Medulla oblongata (tissue), 1 donor: ENCODE measurements around the gene ST6GALNAC2.
"Not testable (repeated sequence)": the region's sequence is repeated elsewhere in the genome, so short reads cannot be mapped to it uniquely, and the experiment has no call there.

Experiments
- DNase-seq: peaks from one replicate; pipeline ENCODE4 v3.0.0-alpha.2; 2015; ENCODE audit errors: extremely low spot score

Gene ST6GALNAC2

GRCh38 chr17:76540381-76541300 lies 45.0 kb downstream of the ST6GALNAC2 start:
- DNase-seq = peak; percentile 99

DNA sequence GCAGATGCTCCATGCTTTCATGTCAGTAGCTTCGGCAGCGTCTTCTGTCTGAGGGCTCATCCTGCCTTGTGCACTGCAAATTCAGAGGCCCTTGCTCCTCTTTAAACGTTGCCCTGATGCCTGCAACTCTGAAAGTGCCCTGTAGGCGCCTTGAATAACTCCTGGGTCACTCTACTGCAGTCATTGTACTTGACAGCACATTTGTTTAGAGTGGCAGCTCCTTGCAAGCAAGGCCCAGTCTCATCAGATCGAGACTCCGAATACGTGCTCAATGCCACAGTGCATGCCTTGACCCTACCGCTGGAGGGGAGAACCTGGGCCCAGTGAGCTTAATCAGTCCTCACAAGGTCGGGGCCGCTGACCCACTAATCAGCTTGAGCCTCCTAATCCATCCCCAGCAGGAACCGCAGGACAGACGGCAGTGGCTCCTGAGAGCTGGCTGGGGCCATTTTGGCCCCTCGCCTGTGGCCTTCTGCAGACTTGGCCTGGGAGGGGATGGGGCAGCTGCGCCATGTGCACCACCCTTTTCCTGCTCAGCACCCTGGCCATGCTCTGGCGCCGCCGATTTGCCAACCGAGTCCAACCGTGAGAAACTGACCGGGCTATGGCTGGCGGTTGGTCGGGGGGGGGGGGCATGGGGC lies 45.9 kb downstream of the ST6GALNAC2 start, which contains the start of gene PRCD:
Gene PRCD (plus strand): TSS at position 414 of the 641 bp plus-strand sequence. CDS start 98 bp downstream, at position 512.
- no peak for DNase-seq

GRCh38 chr17:76538941-76539570 lies 46.6 kb downstream of the ST6GALNAC2 start:
- DNase-seq = no peak

DNA sequence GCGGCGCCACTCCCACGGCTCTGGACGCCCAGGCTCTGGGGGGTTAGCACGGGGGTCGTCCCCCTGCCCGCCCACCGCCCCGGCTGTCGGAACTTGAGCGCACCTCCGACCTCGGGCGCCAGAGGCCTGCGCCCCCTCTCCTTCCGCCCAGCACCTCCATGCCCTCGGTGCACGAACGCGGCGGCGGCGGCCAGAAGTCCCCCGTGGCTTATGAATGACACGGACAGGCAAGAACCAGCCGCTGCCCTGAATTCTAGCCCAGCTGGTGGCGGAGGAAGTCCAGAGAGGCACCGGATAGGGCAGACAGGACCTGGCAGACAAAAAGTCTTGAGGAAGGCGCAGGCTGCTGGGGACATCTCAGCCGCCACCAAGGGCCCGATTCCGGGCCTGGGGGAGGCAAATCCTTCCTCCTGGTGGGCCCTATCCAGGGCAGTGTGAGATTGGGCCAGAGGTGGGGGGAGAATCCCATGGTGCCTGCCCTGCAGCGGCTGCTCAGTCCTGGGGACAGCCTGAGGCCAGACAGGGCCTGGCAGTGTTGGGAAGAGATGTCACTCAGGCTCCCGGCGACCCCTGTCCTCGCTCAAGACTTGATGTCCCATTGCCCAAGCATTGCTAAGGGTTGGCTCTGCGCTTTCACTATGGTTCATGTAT lies 47.3 kb downstream of the ST6GALNAC2 start:
- no peak for DNase-seq

DNA sequence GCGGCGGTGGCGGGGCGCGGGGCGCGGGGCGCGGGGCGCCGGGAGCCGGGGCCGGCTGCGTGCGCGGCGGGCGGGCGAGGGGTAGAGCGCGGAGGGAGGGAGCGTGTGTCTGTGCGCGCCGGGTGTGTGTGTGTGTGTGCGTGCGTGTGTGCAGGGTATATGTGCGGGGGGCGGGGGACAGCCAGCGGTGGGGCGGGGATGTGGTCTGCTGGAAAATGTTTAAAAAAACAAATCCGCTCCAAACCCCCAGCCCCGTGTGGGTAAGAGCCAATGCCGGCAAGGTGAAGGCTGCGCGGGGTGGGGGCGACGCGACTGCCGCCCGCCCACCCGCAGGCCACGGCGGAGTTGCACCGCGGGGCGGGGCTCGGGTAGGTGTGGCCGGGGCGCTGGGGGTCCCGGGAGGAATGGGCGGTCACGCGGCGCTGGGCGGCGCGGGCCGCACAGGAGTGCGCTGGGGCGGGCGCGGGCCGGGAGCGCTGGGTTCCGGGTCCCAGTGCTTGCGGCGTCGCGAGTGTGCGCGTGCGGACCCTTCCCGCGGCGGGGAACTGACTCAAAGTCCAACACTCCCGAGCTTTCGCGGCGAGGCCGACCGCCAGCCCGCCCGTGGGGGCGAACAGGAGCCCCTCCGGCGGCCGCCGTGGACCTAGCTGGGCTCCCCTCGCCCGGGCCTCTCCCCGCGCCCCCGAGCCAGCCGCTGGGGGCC lies 47.9 kb downstream of the ST6GALNAC2 start, which contains the start of gene CYGB:
Gene CYGB (minus strand): TSS at position 132 of the 703 bp plus-strand sequence. CDS start 167 bp downstream, outside the sequence.
- no peak for DNase-seq

DNA sequence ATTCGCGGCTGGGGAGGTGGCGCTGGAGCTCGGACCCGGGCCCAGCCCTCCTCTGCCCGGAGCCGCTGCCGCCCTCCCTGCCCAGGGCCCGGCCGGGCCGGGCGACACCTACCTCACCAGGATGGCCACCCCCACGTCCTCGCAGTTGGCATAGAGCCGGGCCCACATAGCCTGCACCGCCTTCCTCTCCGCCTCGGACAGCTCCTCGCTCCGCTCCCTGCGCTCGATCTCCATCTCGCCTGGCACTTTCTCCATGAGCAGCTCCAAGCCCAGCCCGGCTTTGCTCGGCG lies 48.4 kb downstream of the ST6GALNAC2 start:
- DNase-seq = no peak

DNA sequence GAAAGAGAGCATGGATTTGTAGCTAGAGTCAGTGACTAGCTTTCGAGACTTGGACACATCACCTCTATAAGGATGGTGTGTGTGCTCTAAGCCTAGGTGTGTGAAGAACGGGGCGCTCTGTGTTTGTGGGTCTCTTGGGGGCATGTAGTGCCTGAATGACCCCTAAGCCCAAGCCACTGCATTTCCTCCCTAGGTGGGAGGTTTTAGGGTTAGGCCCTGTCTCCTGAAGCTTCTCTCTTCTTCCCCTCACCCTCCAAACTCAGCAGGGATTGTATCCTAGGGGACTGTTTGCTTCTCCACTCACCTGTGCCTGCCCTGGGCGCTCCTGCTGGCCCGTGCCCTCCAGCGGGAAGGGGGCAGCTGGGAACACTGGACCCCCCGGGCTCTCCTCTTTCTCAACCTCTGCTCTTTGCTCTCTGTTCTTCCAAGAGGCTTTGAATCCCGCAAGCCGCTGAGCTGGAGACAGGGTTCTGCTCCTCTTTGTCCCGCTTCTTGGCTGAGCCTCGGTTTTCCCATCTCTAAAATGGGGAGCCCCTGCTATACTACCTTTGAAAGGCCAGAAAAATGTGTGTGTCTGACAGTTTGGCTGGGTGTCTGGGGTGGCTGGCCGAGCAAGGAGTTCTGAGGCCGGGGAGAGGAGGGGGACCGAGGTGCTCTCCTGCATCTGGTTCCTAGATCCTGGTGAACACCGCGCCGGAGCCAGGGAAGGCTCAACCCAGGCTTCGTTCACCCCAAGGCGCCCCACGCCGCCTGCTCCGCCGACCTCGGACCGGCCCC lies 49.0 kb downstream of the ST6GALNAC2 start:
- DNase-seq = no peak

DNA sequence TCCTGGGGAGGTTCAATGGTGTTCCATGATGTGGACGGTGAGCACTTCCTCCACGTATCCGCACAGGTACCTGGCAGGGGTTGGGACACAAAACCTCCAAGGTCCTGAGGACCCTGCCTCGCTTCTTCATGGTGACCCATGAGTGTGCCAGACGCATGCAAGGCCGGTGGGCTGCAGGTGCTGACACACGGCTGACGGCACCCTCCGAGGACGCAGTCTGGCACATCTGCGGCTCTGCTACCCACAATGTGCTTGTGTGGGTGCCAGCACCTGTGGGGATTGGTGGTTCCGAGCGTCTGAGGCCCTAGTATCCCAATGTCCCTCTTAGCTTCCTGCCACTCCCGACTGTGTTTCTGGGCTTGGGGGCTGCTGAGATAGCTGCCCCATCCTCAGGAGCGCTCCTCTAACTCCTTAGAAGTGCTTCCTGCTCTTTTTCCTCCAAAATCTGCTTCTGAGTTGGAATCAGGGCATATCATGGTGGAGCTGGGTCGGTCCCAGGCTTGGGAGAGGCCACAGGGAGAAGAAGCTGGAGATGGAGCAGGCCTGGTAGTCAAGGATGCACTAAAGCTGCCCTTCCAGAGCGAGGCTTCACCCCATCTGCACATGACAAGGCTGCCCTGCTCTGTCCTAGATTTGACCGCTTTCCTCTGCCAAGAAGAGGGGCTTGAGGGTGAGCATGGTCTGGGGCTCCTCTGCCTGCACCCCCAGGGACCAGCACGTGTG lies 49.7 kb downstream of the ST6GALNAC2 start:
- DNase-seq = no peak

DNA sequence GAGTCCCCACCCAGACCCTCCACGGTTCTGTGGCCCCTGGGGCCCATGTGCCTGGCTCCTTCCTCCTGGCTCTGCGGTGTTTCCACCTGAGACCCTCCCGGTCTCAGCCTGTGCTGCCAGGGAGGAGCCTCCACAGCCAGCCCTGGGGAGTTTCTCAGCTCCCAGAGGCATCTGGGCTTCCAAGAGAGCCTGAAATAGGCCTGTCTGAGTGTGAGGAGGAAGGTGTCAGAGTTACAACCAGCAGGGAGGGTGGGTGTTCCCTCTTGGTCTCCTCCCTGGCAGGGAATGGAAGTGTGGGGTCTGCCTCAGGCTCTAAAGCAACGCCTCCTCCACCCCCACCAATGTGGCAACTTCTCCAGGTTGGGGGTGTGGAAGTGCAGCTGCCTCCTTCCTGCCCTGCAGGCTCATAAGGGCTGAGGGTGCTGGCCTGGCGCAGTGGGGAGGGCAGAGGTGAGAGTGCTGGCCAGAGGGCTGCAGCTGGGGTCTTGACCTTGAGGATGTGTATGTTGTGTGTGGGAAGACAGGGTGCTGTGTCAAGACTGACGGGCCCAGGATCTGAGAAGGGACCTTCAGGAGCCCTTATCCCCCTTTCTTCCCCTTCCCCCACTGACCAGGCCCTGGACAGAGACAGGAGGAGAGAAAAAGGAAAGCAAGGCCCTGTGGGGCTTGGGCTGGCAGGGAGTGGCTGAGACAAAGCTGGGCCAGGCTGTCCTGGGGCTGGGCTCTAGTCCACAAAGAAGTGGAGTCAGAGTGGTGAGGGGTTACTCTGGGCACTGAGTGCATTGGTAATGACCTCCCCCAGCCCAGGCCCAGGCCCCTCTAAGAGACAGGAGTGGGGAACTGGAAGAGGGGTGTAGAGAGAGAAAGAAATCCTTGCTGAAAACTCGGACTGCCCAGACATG lies 50.6 kb downstream of the ST6GALNAC2 start:
- no peak for DNase-seq

DNA sequence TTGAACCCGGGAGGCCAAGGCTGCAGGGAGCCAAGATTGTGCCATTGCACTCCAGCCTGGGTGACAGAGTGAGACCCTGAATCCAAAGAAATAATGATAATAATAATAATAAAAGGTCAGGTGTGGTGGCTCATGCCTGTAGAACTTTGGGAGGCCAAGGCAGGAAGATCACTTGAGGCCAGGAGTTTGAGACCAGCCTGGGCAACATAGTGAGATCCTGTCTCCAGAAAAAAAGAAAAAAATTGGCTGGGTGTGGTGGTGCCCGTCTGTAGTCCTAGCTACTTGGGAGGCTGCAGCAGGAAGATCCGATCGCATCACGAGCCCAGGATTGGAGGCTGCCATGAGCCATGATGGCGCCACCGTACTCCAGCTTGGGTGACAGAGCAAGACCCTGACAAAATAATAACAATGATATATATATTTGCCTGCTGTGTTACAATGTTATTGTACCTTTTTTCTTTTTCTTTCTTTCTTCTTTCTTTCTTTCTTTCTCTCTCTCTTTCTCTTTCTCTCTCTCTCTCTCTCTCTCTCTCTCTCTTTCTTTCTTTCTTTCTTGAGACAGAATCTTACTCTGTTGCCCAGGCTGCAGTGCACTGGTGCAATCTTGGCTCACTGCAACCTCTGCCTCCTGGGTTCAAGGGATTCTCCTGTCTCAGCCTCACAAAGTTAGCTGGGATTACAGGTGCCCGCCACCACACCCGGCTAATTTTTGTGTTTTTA lies 51.9 kb downstream of the ST6GALNAC2 start:
- not testable (repeated sequence) for DNase-seq

DNA sequence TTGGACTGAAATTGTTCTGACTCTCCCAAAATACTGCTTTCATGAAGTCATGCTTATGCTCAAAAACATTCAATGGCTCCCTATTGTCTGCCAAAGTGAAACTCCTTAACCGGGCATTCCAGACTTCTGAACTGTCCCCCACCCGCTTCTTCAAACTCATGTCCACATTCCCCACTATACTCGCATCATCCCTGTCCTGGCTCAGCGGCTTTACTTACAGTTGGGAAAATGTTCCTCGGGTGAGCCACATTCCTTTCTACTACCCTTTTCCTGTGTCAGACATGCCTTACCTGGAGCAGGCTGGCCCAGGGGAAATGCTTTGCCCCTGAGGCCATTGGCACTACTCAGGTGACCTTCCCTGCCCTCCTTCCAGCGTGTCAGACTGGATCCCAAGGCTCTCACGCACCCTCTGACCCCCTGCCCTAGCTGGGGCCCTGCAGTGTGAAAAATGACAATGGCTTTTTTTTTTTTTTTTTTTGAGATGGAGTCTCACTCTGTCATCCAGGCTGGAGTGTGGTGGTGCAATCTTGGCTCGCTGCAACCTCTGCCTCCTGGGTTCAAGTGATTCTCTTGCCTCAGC lies 53.5 kb downstream of the ST6GALNAC2 start:
- DNase-seq = no peak

GRCh38 chr17:76531486-76532038 lies 54.1 kb downstream of the ST6GALNAC2 start:
- no peak for DNase-seq

DNA sequence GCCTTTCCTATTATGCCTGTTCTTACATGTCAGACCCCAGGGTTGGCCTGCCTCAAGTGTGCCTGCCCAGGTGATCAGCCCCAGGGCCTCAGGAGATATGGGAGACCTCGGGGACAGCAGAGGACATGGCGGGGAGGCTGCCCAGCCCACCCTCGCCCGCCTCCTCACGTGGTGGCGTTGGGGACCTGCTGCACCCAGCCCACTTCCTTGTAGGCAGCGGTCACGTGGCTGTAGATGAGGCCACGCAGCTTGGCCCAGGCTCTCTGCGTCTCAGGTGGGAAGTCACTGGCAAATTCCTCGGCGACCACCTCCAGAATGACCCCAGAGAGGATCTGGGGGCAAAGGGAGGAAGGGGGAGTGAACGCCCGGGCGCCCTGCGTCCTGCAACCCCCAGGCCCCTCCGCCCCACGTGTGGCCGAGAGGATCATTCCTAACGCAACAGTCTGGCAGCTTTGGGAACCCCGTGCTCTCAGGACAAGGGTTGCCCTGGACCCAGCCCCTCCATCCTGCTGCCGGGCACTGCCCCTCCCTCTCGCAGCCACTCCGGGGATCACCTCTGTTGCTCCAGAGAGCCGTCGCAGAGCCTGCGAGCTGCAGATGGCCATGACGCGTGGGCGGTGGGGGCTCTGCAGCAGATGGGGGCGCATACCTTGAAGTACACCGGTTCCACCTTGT lies 54.7 kb downstream of the ST6GALNAC2 start:
- DNase-seq = no peak

DNA sequence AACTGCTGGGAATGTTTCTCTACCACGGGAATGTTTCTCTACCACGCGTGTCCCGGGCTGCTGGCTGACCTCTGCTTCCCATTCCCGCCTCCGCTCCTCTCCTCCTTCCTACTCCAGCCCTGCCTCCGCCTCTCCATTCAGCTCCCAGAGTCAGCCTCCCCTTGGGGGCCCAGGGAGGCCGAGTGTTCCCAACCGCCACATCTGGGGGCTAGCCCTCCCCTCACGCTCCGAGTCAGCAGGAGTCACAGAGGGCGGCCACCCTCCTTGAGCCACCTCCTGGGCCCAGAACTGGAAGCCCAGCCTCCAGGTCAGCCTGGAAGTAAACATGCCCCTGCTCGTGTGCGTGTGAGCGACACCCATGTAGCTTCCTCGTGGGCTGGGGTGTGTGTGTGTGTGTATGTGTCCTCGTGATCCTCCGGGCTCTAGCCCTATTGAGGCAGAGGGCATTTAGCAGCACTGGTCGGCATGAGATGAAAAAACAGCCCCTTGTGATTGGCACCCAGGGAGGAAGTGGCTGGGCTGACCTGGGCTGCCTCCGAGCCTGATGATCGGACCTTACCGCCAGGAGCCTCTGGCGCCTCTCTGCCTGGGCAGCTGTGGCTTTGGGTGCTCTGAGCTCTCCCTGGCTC lies 55.5 kb downstream of the ST6GALNAC2 start:
- DNase-seq = no peak

GRCh38 chr17:76529224-76530094 lies 56.2 kb downstream of the ST6GALNAC2 start:
- peak; percentile 88 for DNase-seq
